GM23338 (cell line): Measurements from ENCODE around the gene ZP2. TPM values are rescaled to one million over a fixed set of nuclear protein-coding genes. Genes with fewer than 3 reads are reported as not detected.
"Not testable (repeated sequence)": the region's sequence is repeated elsewhere in the genome, so short reads cannot be mapped to it uniquely, and the experiment has no call there.

Source experiments
- ATAC-seq: fragments of 200-7000 bp; cut with Tn5 transposase; 3 replicates; pipeline ENCODE4 v1.9.1; 2020
- DNase-seq: peaks from one replicate; pipeline ENCODE4 v3.0.0-alpha.2; 2015; ENCODE audit warnings: low spot score
- H2AFZ ChIP-seq: fragments of 200-600 bp; sonication (generic); 2 replicates; pipeline ENCODE4 v1.8.0; 2016; ENCODE audit warnings: antibody characterized with exemption, mild to moderate bottlenecking, moderate library complexity
- H3F3A ChIP-seq: fragments of 200-600 bp; sonication (generic); replicated peaks from 2 replicates; pipeline ENCODE4 v1.8.0; 2017; ENCODE audit warnings: antibody characterized with exemption, mixed run types, low read depth
- H3K27ac ChIP-seq: fragments of 200-600 bp; sonication (generic); 2 replicates; pipeline ENCODE4 v1.6.1; 2016; ENCODE audit warnings: low read depth
- H3K27me3 ChIP-seq: fragments of 200-600 bp; sonication (generic); 2 replicates; pipeline ENCODE4 v1.8.0; 2016; ENCODE audit warnings: mild to moderate bottlenecking, mixed run types, moderate library complexity; ENCODE audit not compliant: insufficient read depth
- H3K36me3 ChIP-seq: fragments of 200-600 bp; sonication (generic); 2 replicates; pipeline ENCODE4 v1.8.0; 2016; ENCODE audit warnings: mild to moderate bottlenecking; ENCODE audit not compliant: insufficient read depth
- H3K4me1 ChIP-seq: fragments of 200-600 bp; sonication (generic); 2 replicates; pipeline ENCODE4 v1.8.0; 2016; ENCODE audit warnings: mild to moderate bottlenecking, moderate library complexity; ENCODE audit not compliant: insufficient read depth
- H3K4me2 ChIP-seq: fragments of 200-600 bp; sonication (generic); 2 replicates; pipeline ENCODE4 v1.7.1; 2017; ENCODE audit warnings: mixed run types
- H3K4me3 ChIP-seq: fragments of 200-600 bp; sonication (generic); 2 replicates; pipeline ENCODE4 v1.6.1; 2016; ENCODE audit warnings: mixed run types
- H3K79me2 ChIP-seq: fragments of 200-600 bp; sonication (generic); replicated peaks from 2 replicates; pipeline ENCODE4 v1.8.0; 2017; ENCODE audit warnings: mild to moderate bottlenecking; ENCODE audit not compliant: insufficient read depth
- H3K9me2 ChIP-seq: fragments of 200-600 bp; sonication (generic); 2 replicates; pipeline ENCODE4 v1.8.0; 2017; ENCODE audit not compliant: insufficient read depth
- H4K20me1 ChIP-seq: fragments of 200-600 bp; sonication (generic); replicated peaks from 2 replicates; pipeline ENCODE4 v1.8.0; 2017; ENCODE audit warnings: mild to moderate bottlenecking; ENCODE audit not compliant: insufficient read depth
- H3K27ac Mint-ChIP-seq: 2 replicates; pipeline ENCODE4 v1.8.0; 2020; ENCODE audit warnings: inconsistent platforms, mild to moderate bottlenecking, moderate library complexity, mixed read lengths
- H3K27me3 Mint-ChIP-seq: 3 replicates; pipeline ENCODE4 v1.8.0; 2022; ENCODE audit warnings: low read depth, mild to moderate bottlenecking, moderate library complexity, mixed read lengths, inconsistent platforms; ENCODE audit not compliant: insufficient read depth, poor library complexity
- H3K36me3 Mint-ChIP-seq: 3 replicates; pipeline ENCODE4 v1.8.0; 2021; ENCODE audit warnings: low read depth, mild to moderate bottlenecking, inconsistent platforms, moderate library complexity, mixed read lengths
- H3K4me1 Mint-ChIP-seq: 3 replicates; pipeline ENCODE4 v1.8.0; 2020; ENCODE audit warnings: mild to moderate bottlenecking, inconsistent platforms, mixed read lengths
- H3K4me3 Mint-ChIP-seq: 3 replicates; pipeline ENCODE4 v1.8.0; 2021; ENCODE audit warnings: moderate library complexity, mild to moderate bottlenecking, inconsistent platforms, mixed read lengths
- H3K9me3 Mint-ChIP-seq: 3 replicates; pipeline ENCODE4 v1.8.0; 2020; ENCODE audit warnings: moderate library complexity, mild to moderate bottlenecking, inconsistent platforms, mixed read lengths
- EZH2 ChIP-seq: fragments of 200-600 bp; sonication (generic); IDR thresholded peaks from one replicate; pipeline ENCODE4 v1.8.0; 2017; ENCODE audit warnings: antibody characterized with exemption, mild to moderate bottlenecking, low read depth; ENCODE audit not compliant: unreplicated experiment
- REST ChIP-seq: IDR thresholded peaks from one replicate; pipeline ENCODE4 v1.6.1; 2018; ENCODE audit warnings: antibody characterized with exemption; ENCODE audit not compliant: unreplicated experiment
- ZNF114 ChIP-seq: fragments of 250-450 bp; sonication (Bioruptor Pico); IDR thresholded peaks from 2 replicates; pipeline ENCODE4 v1.5.0; 2020; ENCODE audit warnings: mild to moderate bottlenecking, moderate library complexity
- polyA plus RNA-seq: library from polyadenylated mRNA; unstranded; fragments of >200 nt; fragmentation: Nextera tagmentation; extraction: Ambion mirVana; gene quantifications from 2 replicates; pipeline ENCODE4 v1.2.1, GENCODE V29; 2016
- total RNA-seq: library from RNA; depleted of rRNA; stranded (reverse); fragments of >200 nt; shearing (Covaris generic); gene quantifications from 2 replicates; pipeline ENCODE4 v1.2.3, GENCODE V29; 2014
- TF ChIP-seq, protein P1 (sequence below), 2 experiments: fragments of 200-600 bp in 1 of 2; sonication (generic) in 1 of 2; conservative IDR thresholded peaks; 2 replicates each; pipeline versions ENCODE4 v1.5.1 to v1.6.1; 2016 to 2017; ENCODE audit warnings: antibody characterized with exemption in 2 of 2, low read depth in 2 of 2, mild to moderate bottlenecking in 2 of 2, moderate library complexity in 1 of 2
- TF ChIP-seq, protein P2 (sequence below): fragments of 250-450 bp; sonication (Bioruptor Pico); IDR thresholded peaks from 2 replicates; pipeline ENCODE4 v1.5.0; 2020; ENCODE audit warnings: mild to moderate bottlenecking, moderate library complexity

The ZP2 gene
- total and polyA plus RNA-seq, 2 experiments from 2014 or later = not detected

- Mint-ChIP-seq H3K27ac (no peak overlapping the region), H3K27me3 (peaks cover 11% of the 10 kb centered on the region), H3K4me3 (no peak overlapping the region; the same call in 2 of the 3 replicates), H3K36me3 (peaks cover 12% of the 10 kb centered on the region), H3K9me3 (no peaks in the 10 kb centered on the region; the same call in 2 of the 3 replicates), H3K4me1 (peaks cover 11% of the 10 kb centered on the region)
- peak; percentile 4; the same call in 1 of the 3 replicates for ATAC-seq
- H3K36me3 ChIP-seq = peaks cover 12% of the 10 kb centered on the region
- H3K27me3 ChIP-seq = peaks cover 10% of the 10 kb centered on the region; the same call in 1 of the 2 replicates
- H3K4me1 ChIP-seq = peaks cover 20% of the 10 kb centered on the region
- peaks cover 25% of the 10 kb centered on the region for H3K79me2 ChIP-seq
- no peak overlapping the region for H3K4me2 ChIP-seq
- H4K20me1 ChIP-seq = peaks cover 15% of the 10 kb centered on the region; the same call in 1 of the 2 replicates
- TF ChIP-seq EZH2 (no peak), ZNF114 (CRISPR knock-in tag) (no peak), REST (no peak)
- TF ChIP-seq, protein P1, sequence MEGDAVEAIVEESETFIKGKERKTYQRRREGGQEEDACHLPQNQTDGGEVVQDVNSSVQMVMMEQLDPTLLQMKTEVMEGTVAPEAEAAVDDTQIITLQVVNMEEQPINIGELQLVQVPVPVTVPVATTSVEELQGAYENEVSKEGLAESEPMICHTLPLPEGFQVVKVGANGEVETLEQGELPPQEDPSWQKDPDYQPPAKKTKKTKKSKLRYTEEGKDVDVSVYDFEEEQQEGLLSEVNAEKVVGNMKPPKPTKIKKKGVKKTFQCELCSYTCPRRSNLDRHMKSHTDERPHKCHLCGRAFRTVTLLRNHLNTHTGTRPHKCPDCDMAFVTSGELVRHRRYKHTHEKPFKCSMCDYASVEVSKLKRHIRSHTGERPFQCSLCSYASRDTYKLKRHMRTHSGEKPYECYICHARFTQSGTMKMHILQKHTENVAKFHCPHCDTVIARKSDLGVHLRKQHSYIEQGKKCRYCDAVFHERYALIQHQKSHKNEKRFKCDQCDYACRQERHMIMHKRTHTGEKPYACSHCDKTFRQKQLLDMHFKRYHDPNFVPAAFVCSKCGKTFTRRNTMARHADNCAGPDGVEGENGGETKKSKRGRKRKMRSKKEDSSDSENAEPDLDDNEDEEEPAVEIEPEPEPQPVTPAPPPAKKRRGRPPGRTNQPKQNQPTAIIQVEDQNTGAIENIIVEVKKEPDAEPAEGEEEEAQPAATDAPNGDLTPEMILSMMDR (conservative IDR thresholded peaks at IDR 0.05; ENCODE audit: low read depth in 2 of 2) = peak; percentile 70 to 72
- TF ChIP-seq, protein P2, sequence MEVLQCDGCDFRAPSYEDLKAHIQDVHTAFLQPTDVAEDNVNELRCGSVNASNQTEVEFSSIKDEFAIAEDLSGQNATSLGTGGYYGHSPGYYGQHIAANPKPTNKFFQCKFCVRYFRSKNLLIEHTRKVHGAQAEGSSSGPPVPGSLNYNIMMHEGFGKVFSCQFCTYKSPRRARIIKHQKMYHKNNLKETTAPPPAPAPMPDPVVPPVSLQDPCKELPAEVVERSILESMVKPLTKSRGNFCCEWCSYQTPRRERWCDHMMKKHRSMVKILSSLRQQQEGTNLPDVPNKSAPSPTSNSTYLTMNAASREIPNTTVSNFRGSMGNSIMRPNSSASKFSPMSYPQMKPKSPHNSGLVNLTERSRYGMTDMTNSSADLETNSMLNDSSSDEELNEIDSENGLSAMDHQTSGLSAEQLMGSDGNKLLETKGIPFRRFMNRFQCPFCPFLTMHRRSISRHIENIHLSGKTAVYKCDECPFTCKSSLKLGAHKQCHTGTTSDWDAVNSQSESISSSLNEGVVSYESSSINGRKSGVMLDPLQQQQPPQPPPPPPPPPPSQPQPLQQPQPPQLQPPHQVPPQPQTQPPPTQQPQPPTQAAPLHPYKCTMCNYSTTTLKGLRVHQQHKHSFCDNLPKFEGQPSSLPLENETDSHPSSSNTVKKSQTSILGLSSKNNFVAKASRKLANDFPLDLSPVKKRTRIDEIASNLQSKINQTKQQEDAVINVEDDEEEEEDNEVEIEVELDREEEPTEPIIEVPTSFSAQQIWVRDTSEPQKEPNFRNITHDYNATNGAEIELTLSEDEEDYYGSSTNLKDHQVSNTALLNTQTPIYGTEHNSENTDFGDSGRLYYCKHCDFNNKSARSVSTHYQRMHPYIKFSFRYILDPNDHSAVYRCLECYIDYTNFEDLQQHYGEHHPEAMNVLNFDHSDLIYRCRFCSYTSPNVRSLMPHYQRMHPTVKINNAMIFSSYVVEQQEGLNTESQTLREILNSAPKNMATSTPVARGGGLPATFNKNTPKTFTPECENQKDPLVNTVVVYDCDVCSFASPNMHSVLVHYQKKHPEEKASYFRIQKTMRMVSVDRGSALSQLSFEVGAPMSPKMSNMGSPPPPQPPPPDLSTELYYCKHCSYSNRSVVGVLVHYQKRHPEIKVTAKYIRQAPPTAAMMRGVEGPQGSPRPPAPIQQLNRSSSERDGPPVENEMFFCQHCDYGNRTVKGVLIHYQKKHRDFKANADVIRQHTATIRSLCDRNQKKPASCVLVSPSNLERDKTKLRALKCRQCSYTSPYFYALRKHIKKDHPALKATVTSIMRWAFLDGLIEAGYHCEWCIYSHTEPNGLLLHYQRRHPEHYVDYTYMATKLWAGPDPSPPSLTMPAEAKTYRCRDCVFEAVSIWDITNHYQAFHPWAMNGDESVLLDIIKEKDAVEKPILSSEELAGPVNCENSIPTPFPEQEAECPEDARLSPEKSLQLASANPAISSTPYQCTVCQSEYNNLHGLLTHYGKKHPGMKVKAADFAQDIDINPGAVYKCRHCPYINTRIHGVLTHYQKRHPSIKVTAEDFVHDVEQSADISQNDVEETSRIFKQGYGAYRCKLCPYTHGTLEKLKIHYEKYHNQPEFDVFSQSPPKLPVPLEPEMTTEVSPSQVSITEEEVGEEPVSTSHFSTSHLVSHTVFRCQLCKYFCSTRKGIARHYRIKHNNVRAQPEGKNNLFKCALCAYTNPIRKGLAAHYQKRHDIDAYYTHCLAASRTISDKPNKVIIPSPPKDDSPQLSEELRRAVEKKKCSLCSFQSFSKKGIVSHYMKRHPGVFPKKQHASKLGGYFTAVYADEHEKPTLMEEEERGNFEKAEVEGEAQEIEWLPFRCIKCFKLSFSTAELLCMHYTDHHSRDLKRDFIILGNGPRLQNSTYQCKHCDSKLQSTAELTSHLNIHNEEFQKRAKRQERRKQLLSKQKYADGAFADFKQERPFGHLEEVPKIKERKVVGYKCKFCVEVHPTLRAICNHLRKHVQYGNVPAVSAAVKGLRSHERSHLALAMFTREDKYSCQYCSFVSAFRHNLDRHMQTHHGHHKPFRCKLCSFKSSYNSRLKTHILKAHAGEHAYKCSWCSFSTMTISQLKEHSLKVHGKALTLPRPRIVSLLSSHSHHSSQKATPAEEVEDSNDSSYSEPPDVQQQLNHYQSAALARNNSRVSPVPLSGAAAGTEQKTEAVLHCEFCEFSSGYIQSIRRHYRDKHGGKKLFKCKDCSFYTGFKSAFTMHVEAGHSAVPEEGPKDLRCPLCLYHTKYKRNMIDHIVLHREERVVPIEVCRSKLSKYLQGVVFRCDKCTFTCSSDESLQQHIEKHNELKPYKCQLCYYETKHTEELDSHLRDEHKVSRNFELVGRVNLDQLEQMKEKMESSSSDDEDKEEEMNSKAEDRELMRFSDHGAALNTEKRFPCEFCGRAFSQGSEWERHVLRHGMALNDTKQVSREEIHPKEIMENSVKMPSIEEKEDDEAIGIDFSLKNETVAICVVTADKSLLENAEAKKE = peak; percentile 17; the same call in 1 of the 2 replicates
- no peak overlapping the region for H3K4me3 ChIP-seq
- no peak overlapping the region for H2AFZ ChIP-seq
- no peaks in the 10 kb centered on the region for H3F3A ChIP-seq
- H3K27ac ChIP-seq = no peak overlapping the region
- DNase-seq = peak; percentile 86
- H3K9me2 ChIP-seq = no peaks in the 10 kb centered on the region
Observed at GRCh38 chr16:21156767-21157467, 54.5 kb downstream of the ZP2 start.

GRCh38 chr16:21156011-21156410 is 55.4 kb downstream of the ZP2 start:
- not testable (repeated sequence) for H3K27ac ChIP-seq, H3K4me3 Mint-ChIP-seq, H3K27ac Mint-ChIP-seq, H3K4me3 ChIP-seq, H3K36me3 ChIP-seq, H3F3A ChIP-seq, H3K4me2 ChIP-seq, H3K9me3 Mint-ChIP-seq, H3K36me3 Mint-ChIP-seq, H2AFZ ChIP-seq, DNase-seq, ATAC-seq, H3K9me2 ChIP-seq
- Histone ChIP-seq H3K4me1 (peaks cover 20% of the 10 kb centered on the region), H4K20me1 (0 out of 2 replicates have a peak, but pooled peaks cover 10% of the 10 kb centered on the region), H3K27me3 (peaks cover 15% of the 10 kb centered on the region), H3K79me2 (peaks cover 18% of the 10 kb centered on the region)
- Mint-ChIP-seq H3K4me1 (peaks cover 11% of the 10 kb centered on the region), H3K27me3 (peaks cover 11% of the 10 kb centered on the region)
